Muscle layer of colon (tissue), 2 donors: Measurements from ENCODE around the gene PROS1.
"Not testable (repeated sequence)": the region's sequence is repeated elsewhere in the genome, so short reads cannot be mapped to it uniquely, and the experiment has no call there.

ENCODE experiments used
- H3K27ac ChIP-seq: one replicate; pipeline ENCODE4 v1.7.0; 2013; ENCODE audit warnings: low read depth, mild to moderate bottlenecking, low read length, moderate library complexity
- H3K27me3 ChIP-seq, 2 donors: one replicate each; pipeline ENCODE4 v1.7.0; 2013; ENCODE audit warnings: low read length in 2 of 2, mild to moderate bottlenecking in 2 of 2; ENCODE audit not compliant: insufficient read depth in 2 of 2, control insufficient read depth in 1 of 2
- H3K36me3 ChIP-seq: one replicate; pipeline ENCODE4 v1.7.0; 2013; ENCODE audit warnings: mild to moderate bottlenecking, low read length; ENCODE audit not compliant: insufficient read depth
- H3K4me1 ChIP-seq: one replicate; pipeline ENCODE4 v1.7.0; 2013; ENCODE audit warnings: mild to moderate bottlenecking, low read length; ENCODE audit not compliant: insufficient read depth
- H3K4me3 ChIP-seq, 2 donors: one replicate each; pipeline ENCODE4 v1.7.0; 2013; ENCODE audit warnings: low read length in 2 of 2, low read depth in 1 of 2, mild to moderate bottlenecking in 1 of 2, moderate library complexity in 1 of 2
- H3K9ac ChIP-seq: one replicate; pipeline ENCODE4 v1.7.0; 2013; ENCODE audit warnings: low read length
- H3K9me3 ChIP-seq: one replicate; pipeline ENCODE4 v1.7.0; 2013; ENCODE audit warnings: mild to moderate bottlenecking, low read length
- donor health status: abdominal sarcoma.
- donor health status: Adenocarcinoma of cecum.

Gene PROS1

DNA sequence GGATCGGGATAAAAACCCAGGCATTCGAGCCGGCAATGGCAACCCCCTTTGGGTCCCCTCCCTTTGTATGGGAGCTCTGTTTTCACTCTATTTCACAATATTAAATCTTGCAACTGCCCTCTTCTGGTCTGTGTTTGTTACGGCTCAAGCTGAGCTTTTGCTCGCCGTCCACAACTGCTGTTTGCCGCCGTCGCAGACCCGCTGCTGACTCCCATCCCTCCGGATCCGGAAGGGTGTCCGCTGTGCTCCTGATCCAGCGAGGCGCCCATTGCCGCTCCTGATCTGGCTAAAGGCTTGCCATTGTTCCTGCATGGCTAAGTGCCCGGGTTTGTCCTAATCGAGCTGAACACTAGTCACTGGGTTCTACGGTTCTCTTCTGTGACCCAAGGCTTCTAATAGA lies 8.6 kb downstream of the PROS1 start:
- H3K9me3 ChIP-seq, H3K9ac ChIP-seq, H3K36me3 ChIP-seq, H3K4me1 ChIP-seq, H3K4me3 ChIP-seq, H3K27ac ChIP-seq, H3K27me3 ChIP-seq: not testable (repeated sequence)

DNA sequence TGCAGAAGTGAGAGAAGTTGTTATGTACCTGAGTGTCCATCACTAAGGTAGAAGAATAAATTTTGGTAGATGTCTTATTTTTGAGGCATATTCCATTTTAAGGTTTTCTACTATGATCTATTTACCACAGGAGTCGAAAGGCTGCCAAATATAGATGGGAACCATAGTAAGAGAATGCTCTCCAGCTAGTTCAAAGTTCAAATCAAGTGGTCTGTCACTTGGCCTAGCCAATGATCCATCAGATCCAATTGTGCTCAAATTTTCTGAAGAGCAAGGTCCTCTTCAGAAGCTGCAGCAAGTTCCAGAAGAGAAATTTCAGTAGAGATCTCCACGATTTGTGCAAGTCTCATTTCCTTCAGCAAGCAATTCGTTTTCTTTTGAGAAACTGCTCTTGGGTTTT lies 10.9 kb downstream of the PROS1 start:
- Histone ChIP-seq H3K27ac (no peak overlapping the region), H3K4me3 (no peak overlapping the region), H3K9ac (no peak overlapping the region), H3K9me3 (no peaks in the 10 kb centered on the region), H3K27me3 (no peaks in the 10 kb centered on the region), H3K36me3 (no peaks in the 10 kb centered on the region), H3K4me1 (no peaks in the 10 kb centered on the region)

DNA sequence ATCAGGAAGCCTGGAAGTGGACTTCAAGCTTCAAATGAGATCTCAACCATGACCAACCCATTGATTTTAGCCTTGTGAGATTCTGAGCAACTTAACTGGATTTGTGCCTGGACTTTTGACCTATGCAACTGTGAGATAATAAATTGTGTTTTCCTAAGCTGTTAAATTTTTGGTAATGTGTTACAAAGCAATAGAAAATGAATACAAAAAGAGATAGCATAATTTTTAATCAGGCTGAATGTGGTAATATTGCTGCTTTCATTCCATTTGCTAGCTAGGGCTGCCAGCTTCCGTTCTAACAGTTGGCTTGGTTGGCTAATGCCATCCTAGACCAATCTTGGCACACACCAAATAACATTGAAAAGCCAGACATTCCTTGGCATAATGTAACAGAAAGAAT lies 12.2 kb downstream of the PROS1 start:
- no peaks in the 10 kb centered on the region for H3K9me3 ChIP-seq
- H3K4me3 ChIP-seq = no peak overlapping the region
- no peak overlapping the region for H3K27ac ChIP-seq
- H3K27me3 ChIP-seq = no peaks in the 10 kb centered on the region
- H3K9ac ChIP-seq = no peak overlapping the region
- H3K4me1 ChIP-seq = no peaks in the 10 kb centered on the region
- no peaks in the 10 kb centered on the region for H3K36me3 ChIP-seq

DNA sequence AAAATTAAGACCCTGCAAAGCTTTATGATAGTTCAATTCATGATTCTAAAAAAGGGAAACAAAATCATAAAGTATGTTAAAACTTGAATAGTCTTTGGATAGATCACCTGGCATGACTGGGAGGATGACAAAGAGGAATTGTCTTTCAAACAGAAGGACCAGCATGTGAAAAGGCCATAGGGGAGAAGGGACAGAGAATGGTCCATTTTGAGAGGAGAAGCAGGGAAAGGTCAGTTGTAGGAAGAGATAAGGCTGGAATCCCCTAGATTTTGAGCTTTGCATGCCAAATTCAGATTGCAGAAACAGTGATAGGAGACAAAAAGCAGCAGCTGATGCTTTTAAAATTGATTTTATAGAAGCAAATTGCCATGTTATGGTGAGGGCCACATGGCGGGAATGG lies 12.7 kb downstream of the PROS1 start:
- Histone ChIP-seq H3K36me3 (no peaks in the 10 kb centered on the region), H3K27ac (no peak overlapping the region), H3K27me3 (no peaks in the 10 kb centered on the region), H3K9me3 (no peaks in the 10 kb centered on the region), H3K4me1 (no peaks in the 10 kb centered on the region), H3K9ac (no peak overlapping the region), H3K4me3 (no peak overlapping the region)

DNA sequence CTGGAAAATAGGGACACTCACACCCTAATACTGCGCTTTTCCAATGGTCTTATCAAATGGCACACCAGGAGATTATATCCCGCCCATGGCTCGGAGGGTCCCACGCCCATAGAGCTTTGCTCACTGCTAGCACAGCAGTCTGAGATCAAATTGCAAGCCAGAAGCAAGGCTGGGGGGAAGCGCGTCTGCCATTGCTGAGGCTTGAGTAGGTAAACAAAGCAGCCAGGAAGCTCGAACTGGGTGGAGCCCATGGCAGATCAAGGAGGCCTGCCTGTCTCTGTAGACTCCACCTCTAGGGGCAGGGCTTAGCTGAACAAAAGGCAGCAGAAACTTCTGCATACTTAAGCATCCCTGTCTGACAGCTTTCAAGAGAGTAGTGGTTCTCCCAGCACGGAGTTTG lies 23.7 kb downstream of the PROS1 start:
- H3K4me3 ChIP-seq = not testable (repeated sequence)

DNA sequence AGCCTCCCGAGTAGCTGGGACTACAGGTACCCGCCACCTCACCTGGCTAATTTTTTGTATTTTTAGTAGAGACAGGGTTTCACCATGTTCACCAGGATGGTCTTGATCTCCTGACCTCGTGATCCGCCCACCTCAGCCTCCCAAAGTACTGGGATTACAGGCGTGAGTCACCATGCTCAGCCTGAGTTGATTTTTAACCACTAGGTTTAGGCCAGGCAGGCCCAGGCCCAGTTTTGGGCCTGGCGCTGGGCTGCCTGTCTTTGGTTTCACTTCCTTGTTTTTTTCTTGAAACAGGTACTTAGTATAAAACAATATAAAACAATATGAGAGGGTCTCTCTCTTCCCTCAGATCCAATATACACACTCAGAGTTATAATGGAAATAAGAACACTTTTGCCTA lies 36.2 kb downstream of the PROS1 start:
- H3K36me3 ChIP-seq, H3K27me3 ChIP-seq: not testable (repeated sequence)

More for the DNA sequence above, 23.7 kb downstream of the PROS1 start:
- not testable (repeated sequence) for H3K9ac ChIP-seq, H3K4me1 ChIP-seq, H3K9me3 ChIP-seq, H3K36me3 ChIP-seq, H3K27ac ChIP-seq, H3K27me3 ChIP-seq

DNA sequence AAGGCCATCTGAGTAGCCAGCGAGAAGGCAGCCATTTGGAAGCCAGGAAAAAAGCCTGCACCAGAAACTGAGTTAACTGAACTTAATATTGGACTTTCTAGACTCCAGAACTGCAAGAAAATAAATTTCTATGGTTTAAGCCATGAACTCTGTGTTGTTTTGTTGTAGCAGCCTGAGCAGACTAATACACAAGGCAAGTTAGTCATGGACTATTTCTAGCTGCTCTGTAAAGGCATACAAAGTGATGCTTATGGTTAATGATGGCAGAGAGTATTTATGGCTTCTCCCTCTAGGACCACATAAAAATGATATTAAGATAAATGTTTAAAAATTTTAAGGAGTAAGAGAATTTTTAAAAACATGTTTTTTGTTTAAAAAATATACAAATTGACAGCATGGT lies 37.1 kb downstream of the PROS1 start:
- no peak overlapping the region for H3K4me3 ChIP-seq
- H3K9me3 ChIP-seq = no peaks in the 10 kb centered on the region
- H3K4me1 ChIP-seq = no peaks in the 10 kb centered on the region
- no peaks in the 10 kb centered on the region for H3K36me3 ChIP-seq
- no peak overlapping the region for H3K9ac ChIP-seq
- H3K27me3 ChIP-seq = no peaks in the 10 kb centered on the region
- no peak overlapping the region for H3K27ac ChIP-seq

More for the DNA sequence above, 36.2 kb downstream of the PROS1 start:
- not testable (repeated sequence) for H3K4me1 ChIP-seq, H3K9ac ChIP-seq, H3K9me3 ChIP-seq, H3K4me3 ChIP-seq, H3K27ac ChIP-seq

DNA sequence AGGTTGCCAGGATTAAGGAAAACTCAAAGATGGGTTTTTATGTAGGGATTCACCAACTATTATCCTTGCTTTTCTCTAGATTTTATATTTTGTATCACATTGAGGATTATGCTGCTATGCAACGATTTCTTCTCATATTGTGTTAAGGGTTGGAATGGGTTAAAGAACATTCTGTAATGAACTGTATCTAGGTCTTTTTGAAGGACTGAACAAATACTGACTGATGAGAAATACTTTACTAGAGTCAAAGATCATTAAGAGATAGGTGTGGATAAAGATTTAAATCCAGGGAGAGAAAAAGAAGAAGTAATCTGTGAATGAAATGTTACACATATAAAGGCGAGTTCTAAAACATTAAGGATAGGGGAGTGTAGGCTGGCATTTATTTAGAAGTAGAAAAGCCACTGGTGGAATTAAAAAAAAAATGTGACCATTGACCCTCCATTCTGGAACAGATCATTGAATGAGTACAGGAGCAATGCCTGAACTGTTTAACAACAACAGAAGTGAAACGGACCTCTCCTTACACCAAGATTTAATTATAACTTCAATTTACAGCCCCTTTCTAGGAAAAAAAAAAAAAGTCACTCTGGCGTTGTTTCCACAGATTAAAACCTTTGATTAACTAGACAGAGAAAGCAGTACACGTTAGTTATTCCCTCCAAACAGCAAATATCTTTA lies 39.2 kb downstream of the PROS1 start:
- H3K36me3 ChIP-seq = no peaks in the 10 kb centered on the region
- no peaks in the 10 kb centered on the region for H3K9me3 ChIP-seq
- no peaks in the 10 kb centered on the region for H3K27me3 ChIP-seq
- no peaks in the 10 kb centered on the region for H3K4me1 ChIP-seq
- no peak overlapping the region for H3K27ac ChIP-seq
- no peak overlapping the region for H3K9ac ChIP-seq
- no peak overlapping the region for H3K4me3 ChIP-seq

DNA sequence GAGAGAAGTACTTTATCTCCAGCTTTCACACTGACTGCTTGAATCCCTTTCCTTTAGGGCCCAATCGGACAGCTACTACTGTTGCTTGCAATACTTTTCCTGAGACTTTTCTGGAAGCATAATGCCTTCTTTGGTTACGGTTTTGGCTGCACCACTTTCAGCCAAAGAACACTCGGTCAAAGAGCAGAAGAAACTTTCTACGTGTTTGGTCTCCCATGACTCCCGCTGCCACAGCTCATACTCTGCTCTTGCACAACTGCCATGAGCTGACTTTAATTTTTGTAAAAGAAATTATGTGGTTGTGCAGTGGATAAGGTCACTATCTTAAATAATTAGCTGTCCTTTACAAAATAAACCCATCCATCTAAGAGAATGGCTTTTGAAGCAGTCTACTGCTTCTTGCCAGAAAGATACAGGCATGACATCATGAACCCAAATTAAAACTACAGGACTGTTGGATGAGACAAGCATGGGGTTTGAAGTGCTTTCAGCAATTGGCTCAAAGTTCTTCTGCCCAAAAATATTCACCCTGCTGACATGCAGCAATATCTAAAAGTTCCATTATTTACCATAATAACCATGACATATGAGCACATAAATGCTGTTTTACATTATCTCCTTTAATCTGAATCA lies 42.0 kb downstream of the PROS1 start:
- Histone ChIP-seq H3K36me3 (no peaks in the 10 kb centered on the region), H3K9me3 (no peaks in the 10 kb centered on the region), H3K4me1 (no peaks in the 10 kb centered on the region), H3K27ac (no peak overlapping the region), H3K9ac (no peak overlapping the region), H3K4me3 (no peak overlapping the region), H3K27me3 (no peaks in the 10 kb centered on the region)

DNA sequence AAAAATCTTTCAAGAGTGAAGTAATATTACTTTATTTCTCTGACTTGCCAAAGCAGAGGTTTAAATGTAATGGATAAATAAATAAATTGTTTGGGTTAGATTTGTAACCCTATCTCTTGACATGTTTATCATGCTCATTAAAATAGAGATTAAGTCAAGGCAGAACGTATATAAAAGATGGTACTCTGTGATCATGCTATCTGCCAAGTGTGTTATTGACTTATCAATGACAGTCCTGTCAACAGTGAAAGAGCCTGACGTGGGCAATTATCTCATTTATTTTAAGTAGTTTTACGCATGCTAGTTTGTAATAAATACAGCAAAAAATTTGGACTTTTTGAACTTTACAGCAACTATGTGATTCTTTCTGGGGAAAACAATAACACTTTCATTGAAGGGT lies 43.7 kb downstream of the PROS1 start:
- H3K36me3 ChIP-seq = no peaks in the 10 kb centered on the region
- H3K9me3 ChIP-seq = no peaks in the 10 kb centered on the region
- H3K27ac ChIP-seq = no peak overlapping the region
- H3K4me3 ChIP-seq = no peak overlapping the region
- H3K4me1 ChIP-seq = no peaks in the 10 kb centered on the region
- H3K27me3 ChIP-seq = no peaks in the 10 kb centered on the region
- H3K9ac ChIP-seq = no peak overlapping the region

DNA sequence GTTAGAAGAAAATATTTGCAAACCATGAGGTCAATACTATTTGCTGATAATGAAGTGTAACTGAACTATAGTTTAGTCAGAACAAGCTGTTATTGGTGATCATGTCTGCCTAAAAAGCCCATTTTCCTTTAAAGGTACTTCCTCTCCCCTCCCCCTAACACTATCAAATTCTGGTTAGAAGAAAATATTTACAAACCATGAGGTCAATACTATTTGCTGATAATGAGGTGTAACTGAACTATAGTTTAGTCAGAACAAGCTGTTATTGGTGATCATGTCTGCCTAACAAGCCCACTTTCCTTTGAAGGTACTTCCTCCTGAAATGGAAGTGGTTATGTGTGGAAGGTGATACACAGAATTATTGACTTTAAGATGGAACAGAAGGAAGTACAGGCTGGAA lies 46.9 kb downstream of the PROS1 start:
- Histone ChIP-seq H3K4me3 (no peak overlapping the region), H3K4me1 (no peaks in the 10 kb centered on the region), H3K27me3 (no peaks in the 10 kb centered on the region), H3K27ac (no peak overlapping the region), H3K36me3 (no peaks in the 10 kb centered on the region), H3K9ac (no peak overlapping the region), H3K9me3 (no peaks in the 10 kb centered on the region)

DNA sequence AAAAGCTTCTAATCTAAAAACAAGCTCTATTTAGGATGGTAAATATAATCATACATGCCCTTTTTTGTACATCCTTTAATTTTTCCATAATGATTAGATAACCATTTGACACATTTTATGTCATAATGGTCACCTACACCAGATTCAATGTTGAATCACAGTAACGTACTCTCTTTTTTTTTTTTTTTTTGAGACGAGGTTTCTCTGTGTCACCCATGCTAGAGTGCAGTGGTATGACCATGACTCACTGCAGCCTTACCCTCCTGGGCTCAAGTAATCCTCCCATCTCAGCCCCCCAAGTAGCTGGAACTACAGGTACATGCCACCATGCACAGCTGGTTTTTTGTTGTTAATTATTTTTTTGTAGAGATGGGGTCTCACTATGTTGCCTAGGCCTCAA lies 49.2 kb downstream of the PROS1 start:
- Histone ChIP-seq H3K9ac (no peak overlapping the region), H3K4me3 (no peak overlapping the region), H3K36me3 (no peaks in the 10 kb centered on the region), H3K27me3 (no peaks in the 10 kb centered on the region), H3K27ac (no peak overlapping the region), H3K4me1 (no peaks in the 10 kb centered on the region), H3K9me3 (no peaks in the 10 kb centered on the region)
